HCT116 (cell line): ENCODE measurements around the gene DTYMK.

Source experiments
- CTCF ChIP-seq, 3 experiments: fragments of 200-600 bp in 1 of 3; sonication (generic) in 1 of 3; IDR thresholded peaks in 2 of 3; conservative IDR thresholded peaks in 1 of 3; 2 replicates each; pipeline ENCODE4 v1.5.1; 2012 to 2017; ENCODE audit warnings: low read depth in 2 of 3, low read length in 2 of 3, antibody characterized with exemption in 1 of 3, borderline replicate concordance in 1 of 3, control low read depth in 1 of 3, mild to moderate bottlenecking in 1 of 3, mixed read lengths in 1 of 3, mixed run types in 1 of 3, moderate library complexity in 1 of 3; ENCODE audit not compliant: insufficient read depth in 1 of 3
- EZH2 ChIP-seq: fragments of 200-600 bp; sonication (generic); IDR thresholded peaks from 2 replicates; pipeline ENCODE4 v1.6.1; 2017; ENCODE audit warnings: antibody characterized with exemption, mixed run types
- ZBTB33 ChIP-seq: IDR thresholded peaks from 2 replicates; pipeline ENCODE4 v1.6.1; 2011; ENCODE audit warnings: mild to moderate bottlenecking, low read length, moderate library complexity; ENCODE audit not compliant: insufficient replicate concordance; ENCODE audit errors: extremely low read depth

- TF ChIP-seq ZBTB33 (no peak), CTCF (IDR thresholded peaks at IDR 0.05 in 2 of 3, conservative IDR thresholded peaks at IDR 0.05 in 1 of 3; ENCODE audit: borderline replicate concordance in 1 of 3, insufficient read depth in 1 of 3, low read depth in 2 of 3, low read length in 2 of 3) (no peak), EZH2 (no peak)
These were observed 7.7 kb downstream of the DTYMK start for GRCh38 chr2:241678784-241679540.
